Measurements from ENCODE around the gene FRMPD3.

The FRMPD3 gene

GRCh38 chrX:107448998-107449835 is at the start of gene FRMPD3:
Gene FRMPD3, plus strand, starts transcription at chrX:107449652. Its CDS starts 76,937 bp downstream, at chrX:107526589.
- Histone ChIP-seq H3K27me3 (ENCODE audit: control insufficient read depth in 1 of 2, insufficient read depth in 2 of 2, low read length in 2 of 2) (peaks cover 15 to 38% of the 10 kb centered on the region in 2 donors), H3K27ac (ENCODE audit: low read depth, low read length) (no peak within 1 kb of the TSS), H3K4me1 (ENCODE audit: insufficient read depth, low read length) (no peaks in the 10 kb centered on the region), H3K4me3 (ENCODE audit: low read depth in 1 of 2, low read length in 2 of 2) (peak within 1 kb of the TSS in 1 of 2 donors; percentile 32), H3K36me3 (ENCODE audit: insufficient read depth, low read length) (no peaks in the 10 kb centered on the region), H3K9me3 (ENCODE audit: low read length) (no peaks in the 10 kb centered on the region), H3K9ac (ENCODE audit: low read length) (no peak within 1 kb of the TSS)

GRCh38 chrX:107420571-107420970 is 28.9 kb upstream of the FRMPD3 start:
- Histone ChIP-seq H3K4me1 (ENCODE audit: insufficient read depth, low read length) (no peaks in the 10 kb centered on the region), H3K27ac (ENCODE audit: low read depth, low read length) (no peak overlapping the region), H3K4me3 (ENCODE audit: low read depth in 1 of 2, low read length in 2 of 2) (no peak overlapping the region), H3K9ac (ENCODE audit: low read length) (no peak overlapping the region), H3K27me3 (ENCODE audit: control insufficient read depth in 1 of 2, insufficient read depth in 2 of 2, low read length in 2 of 2) (no peaks in the 10 kb centered on the region), H3K36me3 (ENCODE audit: insufficient read depth, low read length) (no peaks in the 10 kb centered on the region), H3K9me3 (ENCODE audit: low read length) (no peaks in the 10 kb centered on the region)

GRCh38 chrX:107421337-107421861 is 28.1 kb upstream of the FRMPD3 start:
- Histone ChIP-seq H3K27ac (ENCODE audit: low read depth, low read length) (no peak overlapping the region), H3K36me3 (ENCODE audit: insufficient read depth, low read length) (no peaks in the 10 kb centered on the region), H3K9me3 (ENCODE audit: low read length) (no peaks in the 10 kb centered on the region), H3K4me3 (ENCODE audit: low read depth in 1 of 2, low read length in 2 of 2) (no peak overlapping the region), H3K27me3 (ENCODE audit: control insufficient read depth in 1 of 2, insufficient read depth in 2 of 2, low read length in 2 of 2) (no peaks in the 10 kb centered on the region), H3K9ac (ENCODE audit: low read length) (no peak overlapping the region), H3K4me1 (ENCODE audit: insufficient read depth, low read length) (no peaks in the 10 kb centered on the region)

- Histone ChIP-seq H3K9ac (ENCODE audit: low read length) (no peak overlapping the region), H3K27me3 (ENCODE audit: control insufficient read depth in 1 of 2, insufficient read depth in 2 of 2, low read length in 2 of 2) (peaks cover 0 to 6% of the 10 kb centered on the region in 2 donors), H3K27ac (ENCODE audit: low read depth, low read length) (no peak overlapping the region), H3K4me1 (ENCODE audit: insufficient read depth, low read length) (no peaks in the 10 kb centered on the region), H3K9me3 (ENCODE audit: low read length) (no peaks in the 10 kb centered on the region), H3K4me3 (ENCODE audit: low read depth in 1 of 2, low read length in 2 of 2) (no peak overlapping the region), H3K36me3 (ENCODE audit: insufficient read depth, low read length) (no peaks in the 10 kb centered on the region)
Observed at GRCh38 chrX:107429090-107429489, 20.4 kb upstream of the FRMPD3 start.

GRCh38 chrX:107440187-107440586 is 9.3 kb upstream of the FRMPD3 start:
- H3K27me3 ChIP-seq (ENCODE audit: control insufficient read depth in 1 of 2, insufficient read depth in 2 of 2, low read length in 2 of 2): peaks cover 0 to 5% of the 10 kb centered on the region in 2 donors
- no peak overlapping the region for H3K27ac ChIP-seq (ENCODE audit: low read depth, low read length)
- no peaks in the 10 kb centered on the region for H3K9me3 ChIP-seq (ENCODE audit: low read length)
- H3K4me3 ChIP-seq (ENCODE audit: low read depth in 1 of 2, low read length in 2 of 2): no peak overlapping the region
- H3K4me1 ChIP-seq (ENCODE audit: insufficient read depth, low read length): no peaks in the 10 kb centered on the region
- no peaks in the 10 kb centered on the region for H3K36me3 ChIP-seq (ENCODE audit: insufficient read depth, low read length)
- no peak overlapping the region for H3K9ac ChIP-seq (ENCODE audit: low read length)

- H3K27ac ChIP-seq (ENCODE audit: low read depth, low read length): no peak overlapping the region
- no peaks in the 10 kb centered on the region for H3K9me3 ChIP-seq (ENCODE audit: low read length)
- H3K4me3 ChIP-seq (ENCODE audit: low read depth in 1 of 2, low read length in 2 of 2): no peak overlapping the region
- no peaks in the 10 kb centered on the region for H3K36me3 ChIP-seq (ENCODE audit: insufficient read depth, low read length)
- H3K4me1 ChIP-seq (ENCODE audit: insufficient read depth, low read length): no peaks in the 10 kb centered on the region
- H3K9ac ChIP-seq (ENCODE audit: low read length): no peak overlapping the region
- H3K27me3 ChIP-seq (ENCODE audit: control insufficient read depth in 1 of 2, insufficient read depth in 2 of 2, low read length in 2 of 2): peaks cover 0 to 5% of the 10 kb centered on the region in 2 donors
Observed at GRCh38 chrX:107440692-107441091, 8.8 kb upstream of the FRMPD3 start.

GRCh38 chrX:107442914-107443527 is 6.4 kb upstream of the FRMPD3 start:
- no peak overlapping the region for H3K27ac ChIP-seq (ENCODE audit: low read depth, low read length)
- H3K4me3 ChIP-seq (ENCODE audit: low read depth in 1 of 2, low read length in 2 of 2): no peak overlapping the region
- H3K9ac ChIP-seq (ENCODE audit: low read length): no peak overlapping the region
- H3K27me3 ChIP-seq (ENCODE audit: control insufficient read depth in 1 of 2, insufficient read depth in 2 of 2, low read length in 2 of 2): peaks cover 0 to 5% of the 10 kb centered on the region in 2 donors
- no peaks in the 10 kb centered on the region for H3K4me1 ChIP-seq (ENCODE audit: insufficient read depth, low read length)
- H3K36me3 ChIP-seq (ENCODE audit: insufficient read depth, low read length): no peaks in the 10 kb centered on the region
- H3K9me3 ChIP-seq (ENCODE audit: low read length): no peaks in the 10 kb centered on the region

GRCh38 chrX:107445146-107445545 is 4.3 kb upstream of the FRMPD3 start:
- Histone ChIP-seq H3K9ac (ENCODE audit: low read length) (no peak overlapping the region), H3K27me3 (ENCODE audit: control insufficient read depth in 1 of 2, insufficient read depth in 2 of 2, low read length in 2 of 2) (peaks cover 0 to 16% of the 10 kb centered on the region in 2 donors), H3K4me3 (ENCODE audit: low read depth in 1 of 2, low read length in 2 of 2) (no peak overlapping the region), H3K27ac (ENCODE audit: low read depth, low read length) (no peak overlapping the region), H3K4me1 (ENCODE audit: insufficient read depth, low read length) (no peaks in the 10 kb centered on the region), H3K36me3 (ENCODE audit: insufficient read depth, low read length) (no peaks in the 10 kb centered on the region), H3K9me3 (ENCODE audit: low read length) (no peaks in the 10 kb centered on the region)

GRCh38 chrX:107445631-107446030 is 3.8 kb upstream of the FRMPD3 start:
- Histone ChIP-seq H3K27ac (ENCODE audit: low read depth, low read length) (no peak overlapping the region), H3K27me3 (ENCODE audit: control insufficient read depth in 1 of 2, insufficient read depth in 2 of 2, low read length in 2 of 2) (peaks cover 0 to 21% of the 10 kb centered on the region in 2 donors)

GRCh38 chrX:107447642-107448041 is 1.8 kb upstream of the FRMPD3 start:
- Histone ChIP-seq H3K27ac (ENCODE audit: low read depth, low read length) (no peak overlapping the region), H3K9me3 (ENCODE audit: low read length) (no peaks in the 10 kb centered on the region), H3K9ac (ENCODE audit: low read length) (no peak overlapping the region), H3K36me3 (ENCODE audit: insufficient read depth, low read length) (no peaks in the 10 kb centered on the region), H3K27me3 (ENCODE audit: control insufficient read depth in 1 of 2, insufficient read depth in 2 of 2, low read length in 2 of 2) (peaks cover 4 to 40% of the 10 kb centered on the region in 2 donors), H3K4me1 (ENCODE audit: insufficient read depth, low read length) (no peaks in the 10 kb centered on the region), H3K4me3 (ENCODE audit: low read depth in 1 of 2, low read length in 2 of 2) (no peak overlapping the region)

More at GRCh38 chrX:107445631-107446030, 3.8 kb upstream of the FRMPD3 start:
- no peak overlapping the region for H3K9ac ChIP-seq (ENCODE audit: low read length)
- H3K4me3 ChIP-seq (ENCODE audit: low read depth in 1 of 2, low read length in 2 of 2): no peak overlapping the region
- H3K4me1 ChIP-seq (ENCODE audit: insufficient read depth, low read length): no peaks in the 10 kb centered on the region
- H3K36me3 ChIP-seq (ENCODE audit: insufficient read depth, low read length): no peaks in the 10 kb centered on the region
- H3K9me3 ChIP-seq (ENCODE audit: low read length): no peaks in the 10 kb centered on the region

- H3K4me1 ChIP-seq (ENCODE audit: insufficient read depth, low read length): no peaks in the 10 kb centered on the region
- no peak overlapping the region for H3K4me3 ChIP-seq (ENCODE audit: low read depth in 1 of 2, low read length in 2 of 2)
- H3K9me3 ChIP-seq (ENCODE audit: low read length): no peaks in the 10 kb centered on the region
- no peak overlapping the region for H3K27ac ChIP-seq (ENCODE audit: low read depth, low read length)
- no peak overlapping the region for H3K9ac ChIP-seq (ENCODE audit: low read length)
- H3K27me3 ChIP-seq (ENCODE audit: control insufficient read depth in 1 of 2, insufficient read depth in 2 of 2, low read length in 2 of 2): peaks cover 9 to 38% of the 10 kb centered on the region in 2 donors
- no peaks in the 10 kb centered on the region for H3K36me3 ChIP-seq (ENCODE audit: insufficient read depth, low read length)
Observed at GRCh38 chrX:107448625-107448997, 841 bp upstream of the FRMPD3 start.

Data from muscle layer of colon (tissue), 2 donors.